HEK293 (cell line): Measurements from ENCODE around the gene NDFIP2.

ENCODE experiments used
- CTCF ChIA-PET: fragments of 350-600 bp; formaldehyde crosslinking; extraction: SDS; loops from one replicate; lab custom pipeline; 2021; ENCODE audit warnings: antibody characterized with exemption; lab: Yijun Ruan, JAX
- POLR2A ChIA-PET: fragments of 300-600 bp; formaldehyde crosslinking; extraction: SDS; loops from one replicate; lab custom pipeline; 2020; ENCODE audit warnings: antibody characterized with exemption, inconsistent platforms; lab: Yijun Ruan, JAX
- H3K27ac ChIP-seq: fragments of 200-500 bp; sonication (Bioruptor generic); 2 replicates; pipeline ENCODE4 v1.5.1; 2014; ENCODE audit warnings: low read depth, low read length, control low read depth, inconsistent platforms; ENCODE audit errors: extremely low read depth
- H3K36me3 ChIP-seq, 2 experiments: fragments of 200-500 bp in 1 of 2; sonication (Bioruptor generic) in 1 of 2; 1 replicate in 1 of 2; 2 replicates in 1 of 2; pipeline ENCODE4 v1.5.1; 2014 to 2017; ENCODE audit warnings: inconsistent platforms in 2 of 2, low read length in 2 of 2; ENCODE audit not compliant: control insufficient read depth in 2 of 2, insufficient read depth in 1 of 2
- H3K4me1 ChIP-seq: fragments of 200-500 bp; sonication (Bioruptor generic); 2 replicates; pipeline ENCODE4 v1.5.1; 2014; ENCODE audit warnings: mild to moderate bottlenecking, low read length, inconsistent platforms; ENCODE audit not compliant: control insufficient read depth, insufficient read depth
- H3K4me3 ChIP-seq: 2 replicates; pipeline ENCODE4 v1.5.1; 2011; ENCODE audit warnings: low read depth, mild to moderate bottlenecking, control low read depth, low read length, moderate library complexity
- H3K9me3 ChIP-seq: fragments of 200-500 bp; sonication (Bioruptor generic); 2 replicates; pipeline ENCODE4 v1.5.1; 2014; ENCODE audit warnings: low read depth, low read length, inconsistent platforms; ENCODE audit not compliant: control insufficient read depth, insufficient read depth
- GLI4 ChIP-seq: fragments of 450-650 bp; formaldehyde crosslinking; IDR thresholded peaks from 2 replicates; pipeline ENCODE4 v1.5.1; 2016; ENCODE audit warnings: missing biosample characterization, missing genetic modification characterization
- GLIS1 ChIP-seq: fragments of 450-650 bp; formaldehyde crosslinking; IDR thresholded peaks from 2 replicates; pipeline ENCODE4 v1.5.1; 2016; ENCODE audit warnings: missing biosample characterization, missing genetic modification characterization
- HIC1 ChIP-seq: fragments of 450-650 bp; formaldehyde crosslinking; IDR thresholded peaks from 2 replicates; pipeline ENCODE4 v1.5.1; 2016; ENCODE audit warnings: missing biosample characterization, missing genetic modification characterization
- PRDM1 ChIP-seq: fragments of 450-650 bp; formaldehyde crosslinking; IDR thresholded peaks from 2 replicates; pipeline ENCODE4; 2016; ENCODE audit warnings: missing biosample characterization, missing genetic modification characterization
- PRDM4 ChIP-seq: fragments of 450-650 bp; formaldehyde crosslinking; IDR thresholded peaks from 2 replicates; pipeline ENCODE4 v1.5.1; 2017; ENCODE audit warnings: missing biosample characterization, missing genetic modification characterization
- ZBTB21 ChIP-seq: fragments of 450-650 bp; formaldehyde crosslinking; IDR thresholded peaks from 2 replicates; pipeline ENCODE4 v1.5.1; 2017; ENCODE audit warnings: missing biosample characterization, missing genetic modification characterization
- ZBTB8A ChIP-seq: fragments of 450-650 bp; formaldehyde crosslinking; IDR thresholded peaks from 2 replicates; pipeline ENCODE4 v1.5.1; 2016; ENCODE audit warnings: missing biosample characterization, missing genetic modification characterization
- ZEB2 ChIP-seq: fragments of 450-650 bp; formaldehyde crosslinking; IDR thresholded peaks from 2 replicates; pipeline ENCODE4 v1.5.1; 2016; ENCODE audit warnings: missing biosample characterization, missing genetic modification characterization
- ZNF140 ChIP-seq: fragments of 450-650 bp; formaldehyde crosslinking; IDR thresholded peaks from 2 replicates; pipeline ENCODE4 v1.5.1; 2016; ENCODE audit warnings: missing biosample characterization, missing genetic modification characterization
- ZNF169 ChIP-seq: fragments of 450-650 bp; formaldehyde crosslinking; IDR thresholded peaks from 2 replicates; pipeline ENCODE4 v1.5.1; 2016; ENCODE audit warnings: missing biosample characterization, missing genetic modification characterization
- ZNF184 ChIP-seq: fragments of 450-650 bp; IDR thresholded peaks from 2 replicates; pipeline ENCODE4 v1.5.1; 2018; ENCODE audit warnings: missing biosample characterization, mild to moderate bottlenecking, missing genetic modification characterization
- ZNF221 ChIP-seq: fragments of 450-650 bp; formaldehyde crosslinking; IDR thresholded peaks from 2 replicates; pipeline ENCODE4 v1.5.1; 2017; ENCODE audit warnings: missing biosample characterization, missing genetic modification characterization, borderline replicate concordance
- ZNF26 ChIP-seq: fragments of 450-650 bp; formaldehyde crosslinking; IDR thresholded peaks from 2 replicates; pipeline ENCODE4 v1.5.1; 2016; ENCODE audit warnings: missing biosample characterization, missing genetic modification characterization
- ZNF37A ChIP-seq: fragments of 450-650 bp; IDR thresholded peaks from 2 replicates; pipeline ENCODE4 v1.5.1; 2018; ENCODE audit warnings: missing biosample characterization, missing genetic modification characterization
- ZNF394 ChIP-seq: fragments of 450-650 bp; formaldehyde crosslinking; IDR thresholded peaks from 2 replicates; pipeline ENCODE4 v1.5.1; 2016; ENCODE audit warnings: missing biosample characterization, missing genetic modification characterization, mild to moderate bottlenecking, moderate library complexity, borderline replicate concordance
- ZNF433 ChIP-seq: fragments of 450-650 bp; formaldehyde crosslinking; IDR thresholded peaks from 2 replicates; pipeline ENCODE4 v1.5.1; 2016; ENCODE audit warnings: missing biosample characterization, missing genetic modification characterization, low read depth
- ZNF518A ChIP-seq: fragments of 450-650 bp; formaldehyde crosslinking; conservative IDR thresholded peaks from 2 replicates; pipeline ENCODE4 v1.5.1; 2016; ENCODE audit warnings: low read depth, missing biosample characterization, missing genetic modification characterization
- ZNF521 ChIP-seq: fragments of 450-650 bp; formaldehyde crosslinking; IDR thresholded peaks from 2 replicates; pipeline ENCODE4 v1.5.1; 2017; ENCODE audit warnings: missing biosample characterization, mild to moderate bottlenecking, missing genetic modification characterization
- ZNF548 ChIP-seq: fragments of 450-650 bp; formaldehyde crosslinking; IDR thresholded peaks from 2 replicates; pipeline ENCODE4 v1.5.1; 2016; ENCODE audit warnings: missing biosample characterization, missing genetic modification characterization
- ZNF629 ChIP-seq: fragments of 450-650 bp; formaldehyde crosslinking; IDR thresholded peaks from 2 replicates; pipeline ENCODE4 v1.5.1; 2017; ENCODE audit warnings: missing biosample characterization, missing genetic modification characterization
- ZNF654 ChIP-seq: fragments of 450-650 bp; formaldehyde crosslinking; IDR thresholded peaks from 2 replicates; pipeline ENCODE4 v1.5.1; 2016; ENCODE audit warnings: low read depth, missing biosample characterization, missing genetic modification characterization
- ZNF664 ChIP-seq: fragments of 450-650 bp; formaldehyde crosslinking; IDR thresholded peaks from 2 replicates; pipeline ENCODE4 v1.5.1; 2016; ENCODE audit warnings: missing biosample characterization, missing genetic modification characterization
- ZNF830 ChIP-seq: fragments of 450-650 bp; IDR thresholded peaks from 2 replicates; pipeline ENCODE4 v1.5.0; 2018; ENCODE audit warnings: missing biosample characterization, missing genetic modification characterization, low read depth, mild to moderate bottlenecking, moderate library complexity

The NDFIP2 gene

GRCh38 chr13:79475569-79475968 is 5.4 kb upstream of the NDFIP2 start (continued):
- no peak for TF ChIP-seq HIC1 (tag by site-specific recombination)
- no peak for TF ChIP-seq ZNF26 (tag by site-specific recombination)
- no peak for TF ChIP-seq ZNF830 (tag by site-specific recombination)

- POLR2A ChIA-PET, result no interaction called here
- no peak overlapping the region for H3K27ac ChIP-seq
- H3K9me3 ChIP-seq, result no peaks in the 10 kb centered on the region
- H3K4me1 ChIP-seq, result no peaks in the 10 kb centered on the region
- no peak for TF ChIP-seq ZEB2 (tag by site-specific recombination)
- TF ChIP-seq ZNF37A (tag by site-specific recombination), result no peak
- TF ChIP-seq ZNF140 (tag by site-specific recombination), result no peak
- TF ChIP-seq ZNF629 (tag by site-specific recombination), result no peak
- TF ChIP-seq ZNF394 (tag by site-specific recombination), result no peak
- TF ChIP-seq ZBTB21, result no peak
- TF ChIP-seq ZNF654, result no peak
- no peak for TF ChIP-seq GLI4
- TF ChIP-seq, all 188 proteins: peak for 0
- CTCF ChIA-PET, result interaction anchor here (0.6 to 1.5 kb wide), 6 partner anchors 9 to 76 kb away, joined by 3 read pairs; no protein-coding TSS in a partner anchor
- no peaks in the 10 kb centered on the region for H3K36me3 ChIP-seq
- no peak overlapping the region for H3K4me3 ChIP-seq
These were observed 3.0 kb upstream of the NDFIP2 start for GRCh38 chr13:79477968-79478367.

GRCh38 chr13:79479882-79480281 is 1.1 kb upstream of the NDFIP2 start:
- Histone ChIP-seq H3K9me3 (no peaks in the 10 kb centered on the region), H3K27ac (no peak overlapping the region)
- CTCF ChIA-PET, result no interaction called here
- TF ChIP-seq ZBTB8A (tag by site-specific recombination), result no peak
- TF ChIP-seq ZNF184 (tag by site-specific recombination), result no peak
- TF ChIP-seq ZNF433 (tag by site-specific recombination), result no peak
- no peak for TF ChIP-seq ZNF221
- no peak for TF ChIP-seq PRDM4 (tag by site-specific recombination)
- TF ChIP-seq ZNF548 (tag by site-specific recombination), result no peak
- TF ChIP-seq ZNF169 (tag by site-specific recombination), result no peak
- no peak for TF ChIP-seq PRDM1 (tag by site-specific recombination)
- TF ChIP-seq ZNF664 (tag by site-specific recombination), result no peak
- no peak for TF ChIP-seq GLIS1
- no peak for TF ChIP-seq ZNF518A (tag by site-specific recombination)
- TF ChIP-seq ZNF521 (tag by site-specific recombination), result no peak
- TF ChIP-seq, all 188 proteins: peak for 0
- H3K4me1 ChIP-seq, result no peaks in the 10 kb centered on the region
- H3K4me3 ChIP-seq, result no peak overlapping the region
- H3K36me3 ChIP-seq, result no peaks in the 10 kb centered on the region
- POLR2A ChIA-PET, result no interaction called here
